HepG2 (cell line): ENCODE results near the gene UNC5B.

Experiments
- ATF7 ChIP-seq, 2 experiments: fragments of 450-650 bp in 1 of 2; sonication (generic) in 1 of 2; formaldehyde crosslinking in 1 of 2; IDR thresholded peaks; 2 replicates each; pipeline versions ENCODE4 v1.4.0 to v1.6.1; 2016 to 2020; ENCODE audit warnings: antibody characterized with exemption in 1 of 2, mild to moderate bottlenecking in 1 of 2, missing genetic modification reagents in 1 of 2
- CREB1 ChIP-seq, 2 experiments: fragments of 450-650 bp in 1 of 2; IDR thresholded peaks; 2 replicates each; pipeline ENCODE4 v1.6.1; 2016 to 2017; ENCODE audit warnings: control low read depth in 1 of 2, mild to moderate bottlenecking in 1 of 2, missing compliant biosample characterization in 1 of 2, missing genetic modification characterization in 1 of 2
- CTCF ChIP-seq: sonication (generic); formaldehyde crosslinking; IDR thresholded peaks from 2 replicates; pipeline ENCODE4 v1.5.0; 2020; ENCODE audit warnings: mild to moderate bottlenecking, missing genetic modification reagents, moderate library complexity
- EED ChIP-seq: sonication (generic); formaldehyde crosslinking; IDR thresholded peaks from 2 replicates; pipeline ENCODE4 v1.5.0; 2020; ENCODE audit warnings: mild to moderate bottlenecking, missing genetic modification reagents
- EZH2 ChIP-seq: conservative IDR thresholded peaks from 2 replicates; pipeline ENCODE4 v1.6.1; 2012; ENCODE audit warnings: mild to moderate bottlenecking, low read depth, low read length, moderate library complexity
- POLR2A ChIP-seq, 2 experiments: IDR thresholded peaks; 2 replicates each; pipeline ENCODE4 v1.6.1; 2011; ENCODE audit warnings: low read depth in 2 of 2, low read length in 2 of 2, mild to moderate bottlenecking in 1 of 2, moderate library complexity in 1 of 2; ENCODE audit not compliant: insufficient read depth in 1 of 2
- POLR2AphosphoS5 ChIP-seq: IDR thresholded peaks from 2 replicates; pipeline ENCODE4 v1.6.1; 2012; ENCODE audit warnings: low read depth, low read length
- RAD21 ChIP-seq: fragments of 450-650 bp; formaldehyde crosslinking; IDR thresholded peaks from 2 replicates; pipeline ENCODE4 v1.5.0; 2020; ENCODE audit warnings: mild to moderate bottlenecking
- ZBTB39 ChIP-seq: sonication (generic); formaldehyde crosslinking; IDR thresholded peaks from 2 replicates; pipeline ENCODE4 v1.5.0; 2020; ENCODE audit warnings: missing genetic modification reagents
- ZFP37 ChIP-seq: sonication (generic); formaldehyde crosslinking; IDR thresholded peaks from 2 replicates; pipeline ENCODE4 v1.4.0; 2020; ENCODE audit warnings: missing genetic modification reagents, borderline replicate concordance
- ZNF337 ChIP-seq: sonication (generic); formaldehyde crosslinking; IDR thresholded peaks from 2 replicates; pipeline ENCODE4 v1.5.1; 2020; ENCODE audit warnings: missing genetic modification reagents, low read depth, mild to moderate bottlenecking, borderline replicate concordance
- ZNF552 ChIP-seq: sonication (generic); formaldehyde crosslinking; IDR thresholded peaks from 2 replicates; pipeline ENCODE4 v1.9.0; 2022; ENCODE audit warnings: missing genetic modification reagents, mild to moderate bottlenecking, borderline replicate concordance

GRCh38 chr10:71229726-71230655, 17.6 kb downstream of the UNC5B start:
- TF ChIP-seq ZBTB39 (no peak), RAD21 (CRISPR knock-in tag) (no peak), CTCF (no peak), CREB1 (IDR thresholded peaks at IDR 0.05) (no peak), CREB1 (CRISPR knock-in tag; IDR thresholded peaks at IDR 0.05) (no peak), EZH2 (no peak), POLR2A (IDR thresholded peaks at IDR 0.05; ENCODE audit: insufficient read depth in 1 of 2, low read depth in 2 of 2, low read length in 2 of 2) (no peak), EED (CRISPR knock-in tag) (no peak), ZNF552 (CRISPR knock-in tag) (no peak), ZFP37 (CRISPR knock-in tag) (no peak), ATF7 (IDR thresholded peaks at IDR 0.05) (no peak), ATF7 (CRISPR knock-in tag; IDR thresholded peaks at IDR 0.05) (no peak), POLR2AphosphoS5 (no peak), ZNF337 (CRISPR knock-in tag) (no peak)
